Activated CD8-positive, alpha-beta T cell treated with anti-CD3 and anti-CD28 coated beads for 36 hours (primary cell): ENCODE data around the gene TXNDC8. TPM values are rescaled to one million over a fixed set of nuclear protein-coding genes. Genes with fewer than 3 reads are reported as not detected.

ENCODE experiments used
- ATAC-seq: fragments of 200-7000 bp; cut with Tn5 transposase; one replicate; pipeline ENCODE4 v1.10.0; 2021; ENCODE audit warnings: mild to moderate bottlenecking, moderate library complexity
- CTCF ChIA-PET: fragments of 350-600 bp; sonication (Branson Sonifier 250); formaldehyde crosslinking; loops from one replicate; lab custom pipeline; 2021; ENCODE audit warnings: antibody characterized with exemption; lab: Charles Lee
- POLR2A ChIA-PET: fragments of 350-600 bp; sonication (Branson Sonifier 250); formaldehyde crosslinking; loops from one replicate; lab custom pipeline; 2021; ENCODE audit warnings: antibody characterized with exemption; lab: Charles Lee
- DNase-seq: peaks from one replicate; pipeline ENCODE4 v3.0.0-alpha.2; 2020
- H3K27ac Mint-ChIP-seq: one replicate; pipeline ENCODE4 v1.8.0; 2021; ENCODE audit warnings: mild to moderate bottlenecking, mixed read lengths
- H3K27me3 Mint-ChIP-seq: one replicate; pipeline ENCODE4 v1.8.0; 2021; ENCODE audit warnings: mixed read lengths
- H3K36me3 Mint-ChIP-seq: one replicate; pipeline ENCODE4 v1.8.0; 2021; ENCODE audit warnings: low read depth, mixed read lengths
- H3K4me1 Mint-ChIP-seq: one replicate; pipeline ENCODE4 v1.8.0; 2021; ENCODE audit warnings: low read depth, mixed read lengths
- H3K4me3 Mint-ChIP-seq: one replicate; pipeline ENCODE4 v1.8.0; 2021; ENCODE audit warnings: mild to moderate bottlenecking, moderate library complexity, mixed read lengths
- H3K9me3 Mint-ChIP-seq: one replicate; pipeline ENCODE4 v1.8.0; 2021; ENCODE audit warnings: mixed read lengths
- intact Hi-C: fragments of 100-400 bp; cut with micrococcal nuclease; formaldehyde crosslinking; loops from one replicate; pipeline ENCODE4 v1.10.0; 2022
- total RNA-seq, 2 experiments: library from RNA; stranded (reverse); gene quantifications; one replicate each; pipeline ENCODE4 v1.2.3, GENCODE V29; 2021
- TF ChIP-seq, protein P1 (sequence below): fragments of 200-600 bp; IDR thresholded peaks from one replicate; pipeline ENCODE4 v1.8.0; 2022; ENCODE audit warnings: antibody characterized with exemption, mild to moderate bottlenecking

TXNDC8 gene
- total RNA-seq, 2 experiments from 2014 or later: not detected

DNA sequence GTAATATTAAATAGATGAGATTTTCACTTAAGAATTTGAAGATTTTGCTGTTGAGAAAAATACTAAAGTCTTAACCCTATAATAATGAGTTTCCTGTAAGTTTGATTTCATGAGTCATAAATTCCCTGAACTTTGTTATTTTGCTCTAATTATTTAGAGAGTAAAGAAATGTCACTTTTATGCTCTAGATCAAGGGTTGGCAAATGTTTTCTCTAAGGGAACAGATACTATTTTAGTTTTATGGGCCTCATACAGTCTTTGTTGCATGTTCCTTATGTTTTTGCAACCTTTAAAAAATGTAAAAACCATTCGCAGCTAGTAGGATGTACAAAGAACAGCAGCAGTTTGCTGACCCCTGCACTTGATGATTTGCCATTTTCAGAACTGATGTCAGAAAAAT is 480 bp upstream of the TXNDC8 start:
- no peaks in the 10 kb centered on the region for H3K36me3 Mint-ChIP-seq
- ChIA-PET CTCF (no interaction called here), POLR2A (no interaction called here)
- no peaks in the 10 kb centered on the region for H3K9me3 Mint-ChIP-seq
- intact Hi-C loops: no loop called here
- H3K4me1 Mint-ChIP-seq: no peaks in the 10 kb centered on the region
- H3K4me3 Mint-ChIP-seq: no peak overlapping the region
- no peak for DNase-seq
- no peak overlapping the region for H3K27ac Mint-ChIP-seq
- TF ChIP-seq, protein P1, sequence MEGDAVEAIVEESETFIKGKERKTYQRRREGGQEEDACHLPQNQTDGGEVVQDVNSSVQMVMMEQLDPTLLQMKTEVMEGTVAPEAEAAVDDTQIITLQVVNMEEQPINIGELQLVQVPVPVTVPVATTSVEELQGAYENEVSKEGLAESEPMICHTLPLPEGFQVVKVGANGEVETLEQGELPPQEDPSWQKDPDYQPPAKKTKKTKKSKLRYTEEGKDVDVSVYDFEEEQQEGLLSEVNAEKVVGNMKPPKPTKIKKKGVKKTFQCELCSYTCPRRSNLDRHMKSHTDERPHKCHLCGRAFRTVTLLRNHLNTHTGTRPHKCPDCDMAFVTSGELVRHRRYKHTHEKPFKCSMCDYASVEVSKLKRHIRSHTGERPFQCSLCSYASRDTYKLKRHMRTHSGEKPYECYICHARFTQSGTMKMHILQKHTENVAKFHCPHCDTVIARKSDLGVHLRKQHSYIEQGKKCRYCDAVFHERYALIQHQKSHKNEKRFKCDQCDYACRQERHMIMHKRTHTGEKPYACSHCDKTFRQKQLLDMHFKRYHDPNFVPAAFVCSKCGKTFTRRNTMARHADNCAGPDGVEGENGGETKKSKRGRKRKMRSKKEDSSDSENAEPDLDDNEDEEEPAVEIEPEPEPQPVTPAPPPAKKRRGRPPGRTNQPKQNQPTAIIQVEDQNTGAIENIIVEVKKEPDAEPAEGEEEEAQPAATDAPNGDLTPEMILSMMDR: no peak
- no peaks in the 10 kb centered on the region for H3K27me3 Mint-ChIP-seq
- ATAC-seq: no peak

DNA sequence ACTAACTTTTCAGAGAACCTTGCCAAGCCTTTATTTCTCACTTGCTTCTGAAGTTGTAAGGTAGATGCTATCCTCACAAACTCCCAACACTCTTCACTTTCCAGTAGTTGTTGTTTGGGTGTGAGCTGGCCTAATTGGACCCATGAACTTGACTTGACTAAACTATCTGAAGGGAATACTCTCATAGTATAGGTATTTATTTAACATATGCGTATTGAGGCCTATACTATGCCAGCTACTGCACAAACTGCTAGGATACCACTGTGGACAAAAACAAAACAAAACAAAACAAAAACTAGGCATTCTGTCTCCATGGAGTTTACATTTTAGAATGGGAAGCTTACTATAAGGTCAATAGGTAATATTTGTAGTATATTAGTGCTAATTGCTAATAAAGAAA is 1.3 kb downstream of the TXNDC8 start:
- no peaks in the 10 kb centered on the region for H3K36me3 Mint-ChIP-seq
- ATAC-seq: no peak
- no peaks in the 10 kb centered on the region for H3K9me3 Mint-ChIP-seq
- POLR2A ChIA-PET: no interaction called here
- no peaks in the 10 kb centered on the region for H3K4me1 Mint-ChIP-seq
- no peak overlapping the region for H3K27ac Mint-ChIP-seq
- no peak for DNase-seq
- TF ChIP-seq, protein P1: no peak
- H3K4me3 Mint-ChIP-seq: no peak overlapping the region
- intact Hi-C loops: no loop called here
- CTCF ChIA-PET: no interaction called here
- peaks cover 2% of the 10 kb centered on the region for H3K27me3 Mint-ChIP-seq

DNA sequence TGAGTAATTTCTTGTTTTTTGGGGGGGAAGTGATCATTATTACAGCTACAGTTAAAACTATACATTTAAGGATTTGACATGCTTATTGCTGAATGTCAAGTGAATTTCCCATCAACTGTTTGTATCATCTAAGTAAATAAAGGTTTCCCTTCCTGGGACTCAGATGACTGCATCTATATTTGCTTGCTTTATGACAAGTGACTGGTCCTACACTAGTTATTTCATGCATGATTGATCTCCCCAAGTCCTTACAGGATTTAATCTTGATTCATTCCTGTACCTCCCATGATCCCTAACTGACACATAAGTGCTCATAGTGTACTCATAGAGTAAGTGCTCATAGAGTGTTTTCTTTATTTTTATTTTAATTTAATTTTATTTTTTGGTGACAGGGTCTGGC is 2.8 kb downstream of the TXNDC8 start:
- TF ChIP-seq, protein P1: no peak
- Mint-ChIP-seq H3K27ac (no peak overlapping the region), H3K4me3 (no peak overlapping the region), H3K27me3 (peaks cover 2% of the 10 kb centered on the region), H3K4me1 (no peaks in the 10 kb centered on the region), H3K9me3 (no peaks in the 10 kb centered on the region), H3K36me3 (no peaks in the 10 kb centered on the region)
- ChIA-PET POLR2A (no interaction called here), CTCF (no interaction called here)
- no peak for DNase-seq
- ATAC-seq: no peak
- intact Hi-C loops: no loop called here

DNA sequence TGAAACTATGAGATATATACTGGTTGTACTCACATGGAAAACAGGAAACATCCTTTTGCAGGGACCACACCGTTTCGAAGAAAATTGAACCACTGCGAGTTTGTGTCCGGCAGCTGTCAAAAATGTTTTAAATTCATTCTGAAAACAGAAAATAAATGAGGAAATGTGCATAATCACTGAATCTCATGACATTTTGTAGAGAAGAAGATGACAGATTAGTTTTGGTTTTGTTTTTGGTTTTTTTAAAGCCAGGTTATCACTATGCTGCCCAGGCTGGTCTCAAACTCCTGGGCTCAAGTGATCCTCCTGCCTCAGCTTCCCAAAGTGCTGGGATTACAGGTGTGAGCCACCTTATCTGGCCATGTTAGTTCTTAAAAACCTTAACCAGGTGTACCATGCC is 3.5 kb downstream of the TXNDC8 start:
- no peak for ATAC-seq
- Mint-ChIP-seq H3K9me3 (no peaks in the 10 kb centered on the region), H3K27me3 (peaks cover 2% of the 10 kb centered on the region), H3K4me3 (no peak overlapping the region), H3K27ac (no peak overlapping the region), H3K4me1 (no peaks in the 10 kb centered on the region), H3K36me3 (no peaks in the 10 kb centered on the region)
- TF ChIP-seq, protein P1: no peak
- ChIA-PET POLR2A (no interaction called here), CTCF (no interaction called here)
- DNase-seq: no peak
- intact Hi-C loops: no loop called here

DNA sequence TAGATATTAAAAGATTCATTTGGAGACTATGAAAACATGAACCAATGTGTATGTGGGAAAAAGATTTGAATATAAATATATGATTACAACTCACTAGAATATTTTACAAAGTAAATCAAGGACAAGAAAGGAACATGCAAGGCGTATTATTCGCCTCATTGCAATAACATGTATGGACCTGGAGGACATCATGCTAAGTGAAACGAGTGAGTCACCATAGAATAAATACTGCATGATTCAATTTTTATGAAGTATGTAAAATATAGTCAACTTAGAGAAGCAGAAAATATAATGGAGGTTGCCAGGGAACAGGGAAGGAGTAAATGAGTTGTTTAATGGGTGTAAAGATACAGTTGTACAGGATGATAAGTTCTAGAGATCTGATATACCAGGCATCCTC is 4.9 kb downstream of the TXNDC8 start:
- DNase-seq (no peak), ATAC-seq (no peak)
- H3K4me1 Mint-ChIP-seq: no peaks in the 10 kb centered on the region
- intact Hi-C loops: no loop called here
- ChIA-PET POLR2A (no interaction called here), CTCF (no interaction called here)
- H3K27ac Mint-ChIP-seq: no peak overlapping the region
- H3K36me3 Mint-ChIP-seq: no peaks in the 10 kb centered on the region
- H3K4me3 Mint-ChIP-seq: no peak overlapping the region
- TF ChIP-seq, protein P1: no peak
- no peaks in the 10 kb centered on the region for H3K9me3 Mint-ChIP-seq
- peaks cover 2% of the 10 kb centered on the region for H3K27me3 Mint-ChIP-seq
